ENCODE data around the gene PRR7. TPM values are rescaled to one million over a fixed set of nuclear protein-coding genes. Genes with fewer than 3 reads are reported as not detected.

Gene PRR7
- total and polyA plus RNA-seq, 2 of the 13 experiments (the other 11 are each of a cell fraction or from before 2014, with no cell fraction given): 4.8 to 5.0 TPM

GRCh38 chr5:177477701-177478477 is 31.3 kb downstream of the PRR7 start:
- Histone ChIP-seq H3K27me3 (ENCODE audit: control insufficient read depth in 1 of 2, insufficient read depth in 2 of 2, low read length in 2 of 2) (no peaks in the 10 kb centered on the region), H3K4me3 (replicated peaks in 1 of 3; ENCODE audit: insufficient read depth in 1 of 3, low read depth in 2 of 3, low read length in 3 of 3) (no peak overlapping the region), H3K79me2 (ENCODE audit: insufficient read depth, low read length) (no peaks in the 10 kb centered on the region), H3K9ac (ENCODE audit: insufficient read depth, low read depth, low read length) (no peak overlapping the region), H3K4me2 (ENCODE audit: low read depth, low read length) (peak overlapping the region; percentile 19; the same call in 1 of the 2 replicates), H3K4me1 (ENCODE audit: insufficient read depth, low read length) (peaks cover 56% of the 10 kb centered on the region), H2AFZ (ENCODE audit: low read length) (no peak overlapping the region), H3K27ac (ENCODE audit: extremely low read length, insufficient read depth, low read length) (no peak overlapping the region), H3K36me3 (replicated peaks in 1 of 2; ENCODE audit: control insufficient read depth in 1 of 2, insufficient read depth in 2 of 2, low read length in 2 of 2) (no peaks in the 10 kb centered on the region), H3K9me3 (ENCODE audit: low read length) (no peaks in the 10 kb centered on the region), H4K20me1 (ENCODE audit: insufficient read depth, low read length) (no peaks in the 10 kb centered on the region)
- ATAC-seq (peak; percentile 64), DNase-seq (ENCODE audit: low spot score) (no peak), FAIRE-seq (no peak)
- in situ Hi-C loops (cut with HindIII; ENCODE audit: extremely low pct_ligation_motif_present, low pct_unique_long_range_greater_than_20kb): no loop called here
- CTCF ChIA-PET (ENCODE audit: low intra/inter-chr PET ratio, low total read pairs): no interaction called here
- 39% methylated on average over 10 of the region's 13 CpGs for WGBS (ENCODE audit: low lambda C conversion rate)
- no TSS peak for BruUV-seq (replicated peaks)
- POLR2A ChIA-PET: interaction anchor here (0.9 to 4.9 kb wide), 9 partner anchors 18 to 391 kb away, joined by 3 to 42 read pairs (median 3); partner anchors contain the start of genes GRK6 and PDLIM7
- intact Hi-C loops (cut with micrococcal nuclease; ENCODE audit: unreplicated experiment): no loop called here
- TF ChIP-seq NFE2L1 (CRISPR knock-in tag; IDR thresholded peaks at IDR 0.05; ENCODE audit: borderline replicate concordance) (no peak), ZNF460 (CRISPR knock-in tag; IDR thresholded peaks at IDR 0.05; ENCODE audit: borderline replicate concordance) (no peak), ZC3H13 (CRISPR knock-in tag; IDR thresholded peaks at IDR 0.05) (no peak), MZF1 (CRISPR knock-in tag; IDR thresholded peaks at IDR 0.05; ENCODE audit: borderline replicate concordance) (no peak), RCOR2 (CRISPR knock-in tag; IDR thresholded peaks at IDR 0.05) (no peak), PAXIP1 (CRISPR knock-in tag; conservative IDR thresholded peaks at IDR 0.05) (peak; percentile 68), TEF (CRISPR knock-in tag; IDR thresholded peaks at IDR 0.05) (no peak), ZNF570 (CRISPR knock-in tag; IDR thresholded peaks at IDR 0.05; ENCODE audit: borderline replicate concordance) (no peak), MXD1 (CRISPR knock-in tag; IDR thresholded peaks at IDR 0.05) (no peak), NRL (CRISPR knock-in tag; IDR thresholded peaks at IDR 0.05; ENCODE audit: borderline replicate concordance) (0 out of 2 replicates have a peak, but pooled peaks have one; percentile 21), HNF1A (IDR thresholded peaks at IDR 0.05; ENCODE audit: low read depth) (no peak), HNF1A (CRISPR knock-in tag; IDR thresholded peaks at IDR 0.05; ENCODE audit: borderline replicate concordance) (no peak), TP53 (CRISPR knock-in tag; conservative IDR thresholded peaks at IDR 0.05) (no peak), HDAC2 (CRISPR knock-in tag; IDR thresholded peaks at IDR 0.05) (peak; percentile 59; the same call in 1 of the 2 replicates)

All from HepG2 (cell line).